Measurements from ENCODE around the gene ETFA. TPM values are rescaled to one million over a fixed set of nuclear protein-coding genes. Genes with fewer than 3 reads are reported as not detected.

The ETFA gene
- total and polyA plus RNA-seq, 9 of the 15 experiments (the other 6 are each of a cell fraction or from before 2014, with no cell fraction given), result 130 to 543 (median 232) TPM

DNA sequence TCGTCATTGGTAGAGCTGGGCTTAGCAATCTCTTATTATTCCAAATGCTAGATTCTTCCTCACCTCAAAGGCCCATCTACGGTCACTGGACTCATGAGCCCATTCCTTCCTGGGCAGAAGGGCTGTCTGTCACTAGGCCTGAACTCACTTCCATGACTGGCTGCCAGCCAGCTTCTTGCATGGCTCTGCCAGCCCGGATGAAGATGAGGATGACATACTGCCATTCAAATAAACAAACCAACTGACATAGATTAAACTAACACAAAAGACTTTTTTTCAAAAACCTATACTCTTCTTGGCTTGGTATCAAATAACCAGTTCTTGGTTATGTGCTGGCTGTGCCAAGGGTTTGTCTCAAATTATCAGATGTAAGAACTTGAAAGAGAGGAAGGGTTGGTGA, 49.1 kb upstream of the ETFA start:
- Histone ChIP-seq H3K79me2 (ENCODE audit: control insufficient read depth, insufficient read depth, low read length) (no peaks in the 10 kb centered on the region), H3K4me3 (no peak overlapping the region), H3K9me3 (replicated peaks; ENCODE audit: control insufficient read depth, insufficient read depth, low read depth, low read length) (no peaks in the 10 kb centered on the region), H3K36me3 (ENCODE audit: control insufficient read depth, insufficient read depth, low read length) (no peaks in the 10 kb centered on the region), H3K4me2 (ENCODE audit: insufficient read depth, low read length) (no peak overlapping the region), H2AFZ (ENCODE audit: low read depth, low read length) (no peak overlapping the region), H3K9ac (ENCODE audit: insufficient read depth in 1 of 2, low read depth in 2 of 2, low read length in 2 of 2) (no peak overlapping the region), H3K4me1 (replicated peaks in 1 of 2; ENCODE audit: control insufficient read depth in 2 of 2, insufficient read depth in 2 of 2, low read length in 2 of 2) (no peaks in the 10 kb centered on the region), H3K9me1 (ENCODE audit: control insufficient read depth, insufficient read depth, low read length) (no peaks in the 10 kb centered on the region), H4K20me1 (replicated peaks; ENCODE audit: control insufficient read depth, insufficient read depth, low read length) (no peaks in the 10 kb centered on the region), H3K27ac (ENCODE audit: extremely low read depth, low read depth, low read length) (no peak overlapping the region), H3K27me3 (ENCODE audit: control insufficient read depth in 2 of 2, insufficient read depth in 2 of 2, low read length in 2 of 2) (peaks cover 2 to 20% of the 10 kb centered on the region in 2 experiments; a peak in 3 of 5 replicates)
- DNase-seq (ENCODE audit: extremely low read depth in 1 of 4, low spot score in 3 of 4) (no peak), ATAC-seq (no peak), FAIRE-seq (no peak)
- no TSS peak for BruUV-seq (replicated peaks)
- 0% methylated on average over 3 of the region's 3 CpGs for WGBS (ENCODE audit: insufficient coverage, low coverage, missing lambda C conversion rate)
- POLR2A ChIA-PET, result interaction anchor here (0.6 kb wide), 1 partner anchor 549 kb away, joined by 3 read pairs; no protein-coding TSS in a partner anchor
- in situ Hi-C loops (cut with MboI) (no loop called here), intact Hi-C loops (cut with micrococcal nuclease) (no loop called here)
- TF ChIP-seq U2AF1 (optimal IDR thresholded peaks at IDR 0.05; ENCODE audit: low read depth, low read length) (no peak), POLR2H (tag; IDR thresholded peaks at IDR 0.05; ENCODE audit: low read depth) (no peak), HSF4 (CRISPR knock-in tag; IDR thresholded peaks at IDR 0.05; ENCODE audit: borderline replicate concordance) (no peak), ZNF146 (CRISPR knock-in tag; IDR thresholded peaks at IDR 0.05; ENCODE audit: unreplicated experiment) (no peak), FOXA1 (IDR thresholded peaks at IDR 0.05; ENCODE audit: borderline replicate concordance) (no peak), GABPB1 (CRISPR knock-in tag; IDR thresholded peaks at IDR 0.05) (no peak), ZC3H11A (IDR thresholded peaks at IDR 0.05; ENCODE audit: low read depth, low read length) (no peak), POLR2AphosphoS2 (IDR thresholded peaks at IDR 0.05; ENCODE audit: low read length) (no peak), RBM15 (IDR thresholded peaks at IDR 0.05; ENCODE audit: insufficient read depth, low read length) (no peak), ZBTB8A (IDR thresholded peaks at IDR 0.05; ENCODE audit: partially characterized antibody) (no peak), ZNF124 (CRISPR knock-in tag; IDR thresholded peaks at IDR 0.05) (no peak), ZNF586 (CRISPR knock-in tag; conservative IDR thresholded peaks at IDR 0.05) (no peak), PYGO2 (tag; IDR thresholded peaks at IDR 0.05) (no peak), FOXK1 (CRISPR knock-in tag; IDR thresholded peaks at IDR 0.05; ENCODE audit: borderline replicate concordance) (no peak), ZNF561 (CRISPR knock-in tag; conservative IDR thresholded peaks at IDR 0.05) (no peak), POU5F1 (IDR thresholded peaks at IDR 0.05; ENCODE audit: borderline replicate concordance, low read depth, low read length, partially characterized antibody) (no peak)
- TF ChIP-seq, protein P1, sequence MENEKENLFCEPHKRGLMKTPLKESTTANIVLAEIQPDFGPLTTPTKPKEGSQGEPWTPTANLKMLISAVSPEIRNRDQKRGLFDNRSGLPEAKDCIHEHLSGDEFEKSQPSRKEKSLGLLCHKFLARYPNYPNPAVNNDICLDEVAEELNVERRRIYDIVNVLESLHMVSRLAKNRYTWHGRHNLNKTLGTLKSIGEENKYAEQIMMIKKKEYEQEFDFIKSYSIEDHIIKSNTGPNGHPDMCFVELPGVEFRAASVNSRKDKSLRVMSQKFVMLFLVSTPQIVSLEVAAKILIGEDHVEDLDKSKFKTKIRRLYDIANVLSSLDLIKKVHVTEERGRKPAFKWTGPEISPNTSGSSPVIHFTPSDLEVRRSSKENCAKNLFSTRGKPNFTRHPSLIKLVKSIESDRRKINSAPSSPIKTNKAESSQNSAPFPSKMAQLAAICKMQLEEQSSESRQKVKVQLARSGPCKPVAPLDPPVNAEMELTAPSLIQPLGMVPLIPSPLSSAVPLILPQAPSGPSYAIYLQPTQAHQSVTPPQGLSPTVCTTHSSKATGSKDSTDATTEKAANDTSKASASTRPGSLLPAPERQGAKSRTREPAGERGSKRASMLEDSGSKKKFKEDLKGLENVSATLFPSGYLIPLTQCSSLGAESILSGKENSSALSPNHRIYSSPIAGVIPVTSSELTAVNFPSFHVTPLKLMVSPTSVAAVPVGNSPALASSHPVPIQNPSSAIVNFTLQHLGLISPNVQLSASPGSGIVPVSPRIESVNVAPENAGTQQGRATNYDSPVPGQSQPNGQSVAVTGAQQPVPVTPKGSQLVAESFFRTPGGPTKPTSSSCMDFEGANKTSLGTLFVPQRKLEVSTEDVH (IDR thresholded peaks at IDR 0.05; ENCODE audit: low read depth, partially characterized antibody), result no peak
- TF ChIP-seq, protein P2, sequence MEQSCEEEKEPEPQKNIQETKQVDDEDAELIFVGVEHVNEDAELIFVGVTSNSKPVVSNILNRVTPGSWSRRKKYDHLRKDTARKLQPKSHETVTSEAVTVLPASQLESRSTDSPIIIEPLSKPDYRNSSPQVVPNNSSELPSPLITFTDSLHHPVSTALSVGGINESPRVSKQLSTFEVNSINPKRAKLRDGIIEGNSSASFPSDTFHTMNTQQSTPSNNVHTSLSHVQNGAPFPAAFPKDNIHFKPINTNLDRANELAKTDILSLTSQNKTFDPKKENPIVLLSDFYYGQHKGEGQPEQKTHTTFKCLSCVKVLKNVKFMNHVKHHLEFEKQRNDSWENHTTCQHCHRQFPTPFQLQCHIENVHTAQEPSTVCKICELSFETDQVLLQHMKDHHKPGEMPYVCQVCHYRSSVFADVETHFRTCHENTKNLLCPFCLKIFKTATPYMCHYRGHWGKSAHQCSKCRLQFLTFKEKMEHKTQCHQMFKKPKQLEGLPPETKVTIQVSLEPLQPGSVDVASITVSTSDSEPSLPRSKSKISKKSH (CRISPR knock-in tag; IDR thresholded peaks at IDR 0.05), result no peak
- TF ChIP-seq, protein P3, sequence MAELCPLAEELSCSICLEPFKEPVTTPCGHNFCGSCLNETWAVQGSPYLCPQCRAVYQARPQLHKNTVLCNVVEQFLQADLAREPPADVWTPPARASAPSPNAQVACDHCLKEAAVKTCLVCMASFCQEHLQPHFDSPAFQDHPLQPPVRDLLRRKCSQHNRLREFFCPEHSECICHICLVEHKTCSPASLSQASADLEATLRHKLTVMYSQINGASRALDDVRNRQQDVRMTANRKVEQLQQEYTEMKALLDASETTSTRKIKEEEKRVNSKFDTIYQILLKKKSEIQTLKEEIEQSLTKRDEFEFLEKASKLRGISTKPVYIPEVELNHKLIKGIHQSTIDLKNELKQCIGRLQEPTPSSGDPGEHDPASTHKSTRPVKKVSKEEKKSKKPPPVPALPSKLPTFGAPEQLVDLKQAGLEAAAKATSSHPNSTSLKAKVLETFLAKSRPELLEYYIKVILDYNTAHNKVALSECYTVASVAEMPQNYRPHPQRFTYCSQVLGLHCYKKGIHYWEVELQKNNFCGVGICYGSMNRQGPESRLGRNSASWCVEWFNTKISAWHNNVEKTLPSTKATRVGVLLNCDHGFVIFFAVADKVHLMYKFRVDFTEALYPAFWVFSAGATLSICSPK (IDR thresholded peaks at IDR 0.05; ENCODE audit: borderline replicate concordance), result no peak
- CTCF ChIA-PET (ENCODE audit: low intra/inter-chr PET ratio), result no interaction called here
